Endothelial cell of umbilical vein (primary cell): ENCODE data around the gene XRCC1. TPM values are rescaled to one million over a fixed set of nuclear protein-coding genes. Genes with fewer than 3 reads are reported as not detected.

Experiments
- BruUV-seq: library from RNA; stranded (reverse); fragments of 400-500 nt; replicated peaks from 2 replicates; lab custom pipeline; 2021; lab: Mats Ljungman, UMichigan
- CTCF ChIA-PET: fragments of 300-600, 350-600 bp; sonication (Branson Sonifier 250); formaldehyde crosslinking; loops from one replicate; lab custom pipeline; 2021; ENCODE audit warnings: antibody characterized with exemption, inconsistent platforms; lab: Charles Lee
- POLR2A ChIA-PET: fragments of 300-600, 350-600 bp; sonication (Branson Sonifier 250); formaldehyde crosslinking; loops from one replicate; lab custom pipeline; 2021; ENCODE audit warnings: antibody characterized with exemption, inconsistent platforms; lab: Charles Lee
- DNase-seq: peaks from one replicate; pipeline ENCODE4 v3.0.0-alpha.2; 2011; ENCODE audit warnings: low read depth, low spot score
- FAIRE-seq: peaks from 2 replicates; lab custom pipeline; 2011; peaks lifted over from hg19 to GRCh38; lab: Jason Lieb, UNC
- H2AFZ ChIP-seq: 2 replicates; pipeline ENCODE4 v1.6.0; 2012; ENCODE audit warnings: low read depth, low read length, control low read depth, inconsistent platforms
- H3K27ac ChIP-seq: 2 replicates; pipeline ENCODE4 v1.5.1; 2011; ENCODE audit warnings: low read depth, mild to moderate bottlenecking, control low read depth, low read length, moderate library complexity; ENCODE audit not compliant: insufficient read depth
- H3K27me3 ChIP-seq, 2 experiments: 2 replicates each; pipeline versions ENCODE4 v1.6.0 to v1.6.1; 2011; ENCODE audit warnings: low read length in 2 of 2, mixed read lengths in 1 of 2; ENCODE audit not compliant: control insufficient read depth in 2 of 2, insufficient read depth in 2 of 2
- H3K36me3 ChIP-seq, 2 experiments: 2 replicates in 1 of 2; 3 replicates in 1 of 2; pipeline ENCODE4 v1.5.1; 2011; ENCODE audit warnings: low read length in 2 of 2, mild to moderate bottlenecking in 1 of 2, moderate library complexity in 1 of 2; ENCODE audit not compliant: control insufficient read depth in 2 of 2, insufficient read depth in 2 of 2; ENCODE audit errors: extremely low read depth in 1 of 2
- H3K4me1 ChIP-seq: 3 replicates; pipeline ENCODE4 v1.5.1; 2011; ENCODE audit warnings: mild to moderate bottlenecking, low read length; ENCODE audit not compliant: control insufficient read depth, insufficient read depth; ENCODE audit errors: extremely low read depth
- H3K4me2 ChIP-seq: 2 replicates; pipeline ENCODE4 v1.6.1; 2011; ENCODE audit warnings: low read length, control low read depth, mixed read lengths; ENCODE audit not compliant: insufficient read depth
- H3K4me3 ChIP-seq, 3 experiments: fragments of 200-600 bp in 1 of 3; sonication (generic), shearing (Covaris generic) in 1 of 3; replicated peaks in 1 of 3; 2 replicates each; pipeline ENCODE4 v1.5.1; 2011 to 2016; ENCODE audit warnings: control low read depth in 3 of 3, low read length in 3 of 3, mild to moderate bottlenecking in 2 of 3, inconsistent platforms in 1 of 3, low read depth in 1 of 3, moderate library complexity in 1 of 3; ENCODE audit not compliant: insufficient read depth in 1 of 3
- H3K79me2 ChIP-seq: 2 replicates; pipeline ENCODE4 v1.6.0; 2012; ENCODE audit warnings: low read length, inconsistent platforms; ENCODE audit not compliant: control insufficient read depth, insufficient read depth
- H3K9ac ChIP-seq: replicated peaks from 2 replicates; pipeline ENCODE3; 2011; ENCODE audit warnings: low read length, control low read depth; ENCODE audit not compliant: insufficient read depth; ENCODE audit errors: extremely low read depth
- H3K9me1 ChIP-seq: replicated peaks from 3 replicates; pipeline ENCODE4 v1.6.0; 2011; ENCODE audit warnings: mild to moderate bottlenecking, low read length; ENCODE audit not compliant: control insufficient read depth, insufficient read depth; ENCODE audit errors: extremely low read depth
- H3K9me3 ChIP-seq: replicated peaks from 2 replicates; pipeline ENCODE4 v1.5.1; 2012; ENCODE audit warnings: low read length, inconsistent platforms; ENCODE audit not compliant: control insufficient read depth, insufficient read depth
- H4K20me1 ChIP-seq: replicated peaks from 2 replicates; pipeline ENCODE3; 2011; ENCODE audit warnings: mild to moderate bottlenecking, low read length; ENCODE audit not compliant: control insufficient read depth, insufficient read depth; ENCODE audit errors: extremely low read depth
- CTCF ChIP-seq, 2 donors: IDR thresholded peaks; 1 replicate in 1 of 2; 2 replicates in 1 of 2; pipeline ENCODE4 v1.5.1; 2011; ENCODE audit warnings: low read length in 2 of 2, mild to moderate bottlenecking in 2 of 2, moderate library complexity in 2 of 2, control low read depth in 1 of 2, inconsistent platforms in 1 of 2, low read depth in 1 of 2; ENCODE audit not compliant: insufficient read depth in 1 of 2; ENCODE audit errors: extremely low read depth in 1 of 2
- EZH2 ChIP-seq: IDR thresholded peaks from 2 replicates; pipeline ENCODE4 v1.6.1; 2012; ENCODE audit warnings: borderline replicate concordance, low read depth, mild to moderate bottlenecking, moderate library complexity, low read length, inconsistent platforms; ENCODE audit not compliant: severe bottlenecking
- FOS ChIP-seq: IDR thresholded peaks from 2 replicates; pipeline ENCODE4 v1.6.1; 2011; ENCODE audit warnings: mild to moderate bottlenecking, low read length, moderate library complexity, borderline replicate concordance; ENCODE audit not compliant: insufficient read depth
- GATA2 ChIP-seq: IDR thresholded peaks from 2 replicates; pipeline ENCODE4 v1.7.0; 2011; ENCODE audit warnings: low read depth, mild to moderate bottlenecking, moderate library complexity, mixed read lengths, low read length; ENCODE audit not compliant: insufficient read length, insufficient read depth
- JUN ChIP-seq: IDR thresholded peaks from 2 replicates; pipeline ENCODE4 v1.6.1; 2011; ENCODE audit warnings: borderline replicate concordance, low read depth; ENCODE audit not compliant: insufficient read length, insufficient read depth
- MAX ChIP-seq: IDR thresholded peaks from 2 replicates; pipeline ENCODE4 v1.6.1; 2011; ENCODE audit not compliant: insufficient read depth, insufficient read length
- MYC ChIP-seq: IDR thresholded peaks from one replicate; pipeline ENCODE4 v1.6.1; 2011; ENCODE audit warnings: mild to moderate bottlenecking, low read depth, low read length
- POLR2A ChIP-seq: IDR thresholded peaks from 2 replicates; pipeline ENCODE4 v1.6.1; 2012; ENCODE audit warnings: low read depth, mild to moderate bottlenecking, control low read depth, low read length
- POLR2AphosphoS5 ChIP-seq: IDR thresholded peaks from 2 replicates; pipeline ENCODE4 v1.6.1; 2012; ENCODE audit warnings: low read depth, mild to moderate bottlenecking, control low read depth, low read length, moderate library complexity; ENCODE audit not compliant: insufficient read depth
- dilution Hi-C: fragments of 300-500 bp; cut with MboI; formaldehyde crosslinking; loops from one replicate; pipeline ENCODE4 v1.15.0; 2019; ENCODE audit warnings: low sequenced_read_pairs; ENCODE audit not compliant: extremely low pct_ligation_motif_present
- intact Hi-C: fragments of 100-400 bp; cut with micrococcal nuclease; formaldehyde crosslinking; loops from one replicate; pipeline ENCODE4 v1.10.0; 2022
- polyA plus RNA-seq, 4 experiments: library from polyadenylated mRNA; depleted of rRNA in 3 of 4; stranded (reverse) in 3 of 4; unstranded in 1 of 4; fragments of >200 nt; gene quantifications; 2 replicates each; pipeline versions ENCODE4 v1.2.1 to v1.2.3, GENCODE V29; 2011 to 2012; ENCODE audit warnings: missing spikeins in 1 of 4
- total RNA-seq: library from RNA; stranded (reverse); gene quantifications from 2 replicates; pipeline ENCODE4 v1.2.3, GENCODE V29; 2021

The XRCC1 gene
- total and polyA plus RNA-seq, 2 donors (not counting 3 experiments of a cell fraction or from before 2014, with no cell fraction given): 29.5 to 39.3 TPM

- Histone ChIP-seq H3K36me3 (peaks cover 9 to 27% of the 10 kb centered on the region in 2 experiments), H4K20me1 (no peaks in the 10 kb centered on the region), H3K4me2 (no peak overlapping the region), H3K9me1 (no peaks in the 10 kb centered on the region), H3K4me3 (no peak overlapping the region), H2AFZ (no peak overlapping the region), H3K27ac (no peak overlapping the region), H3K9me3 (no peaks in the 10 kb centered on the region), H3K4me1 (peaks cover 18% of the 10 kb centered on the region), H3K9ac (no peak overlapping the region), H3K27me3 (no peaks in the 10 kb centered on the region), H3K79me2 (peaks cover 33% of the 10 kb centered on the region)
- DNase-seq (no peak), FAIRE-seq (no peak)
- ChIA-PET CTCF (interaction anchor here (0.5 to 5.7 kb wide), 3 partner anchors 38 to 146 kb away, joined by 3 to 158 read pairs (median 4); no protein-coding TSS in a partner anchor), POLR2A (no interaction called here)
- no peak for TF ChIP-seq GATA2
- TF ChIP-seq MAX: no peak
- TF ChIP-seq FOS: no peak
- no peak for TF ChIP-seq POLR2AphosphoS5
- TF ChIP-seq JUN: no peak
- TF ChIP-seq POLR2A: no peak
- no peak for TF ChIP-seq CTCF (IDR thresholded peaks at IDR 0.05; ENCODE audit: extremely low read depth in 1 of 2, insufficient read depth in 1 of 2, low read depth in 1 of 2, low read length in 2 of 2)
- no peak for TF ChIP-seq MYC
- no peak for TF ChIP-seq EZH2
- BruUV-seq: no TSS peak
- dilution Hi-C loops: no loop called here
- intact Hi-C loops: no loop called here
Measured at GRCh38 chr19:43592800-43593350, 17.5 kb upstream of the XRCC1 start.
